ENCODE measurements around the gene APRT. TPM values are rescaled to one million over a fixed set of nuclear protein-coding genes. Genes with fewer than 3 reads are reported as not detected.

APRT gene
- total and polyA plus RNA-seq, 9 of the 15 experiments (the other 6 are each of a cell fraction or from before 2014, with no cell fraction given) = 41.7 to 409 (median 146) TPM

DNA sequence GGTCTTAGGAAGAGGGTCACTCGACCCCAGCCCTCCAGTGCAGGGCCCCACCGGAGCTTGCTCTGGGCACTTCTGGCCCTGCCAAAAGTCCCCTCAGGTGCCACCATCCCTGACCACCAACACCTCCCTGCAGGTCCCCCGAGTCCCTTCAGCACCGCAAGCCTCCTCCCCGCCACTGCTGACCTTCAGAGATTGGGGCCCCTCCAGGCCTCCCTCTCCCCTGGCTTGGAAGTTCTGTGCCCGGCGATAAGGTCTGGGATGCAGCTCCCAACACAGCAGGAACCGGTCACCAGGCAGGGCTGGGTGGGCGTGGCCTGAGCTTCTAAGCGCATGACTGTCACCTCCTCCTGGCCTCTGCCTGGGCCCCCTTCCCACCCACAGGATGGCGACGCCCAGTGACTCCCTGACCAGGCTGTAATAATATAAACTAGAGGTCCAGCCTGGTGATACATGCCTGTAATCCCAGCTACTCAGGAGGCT lies 37.9 kb downstream of the APRT start (continued):
- TF ChIP-seq, protein P1, sequence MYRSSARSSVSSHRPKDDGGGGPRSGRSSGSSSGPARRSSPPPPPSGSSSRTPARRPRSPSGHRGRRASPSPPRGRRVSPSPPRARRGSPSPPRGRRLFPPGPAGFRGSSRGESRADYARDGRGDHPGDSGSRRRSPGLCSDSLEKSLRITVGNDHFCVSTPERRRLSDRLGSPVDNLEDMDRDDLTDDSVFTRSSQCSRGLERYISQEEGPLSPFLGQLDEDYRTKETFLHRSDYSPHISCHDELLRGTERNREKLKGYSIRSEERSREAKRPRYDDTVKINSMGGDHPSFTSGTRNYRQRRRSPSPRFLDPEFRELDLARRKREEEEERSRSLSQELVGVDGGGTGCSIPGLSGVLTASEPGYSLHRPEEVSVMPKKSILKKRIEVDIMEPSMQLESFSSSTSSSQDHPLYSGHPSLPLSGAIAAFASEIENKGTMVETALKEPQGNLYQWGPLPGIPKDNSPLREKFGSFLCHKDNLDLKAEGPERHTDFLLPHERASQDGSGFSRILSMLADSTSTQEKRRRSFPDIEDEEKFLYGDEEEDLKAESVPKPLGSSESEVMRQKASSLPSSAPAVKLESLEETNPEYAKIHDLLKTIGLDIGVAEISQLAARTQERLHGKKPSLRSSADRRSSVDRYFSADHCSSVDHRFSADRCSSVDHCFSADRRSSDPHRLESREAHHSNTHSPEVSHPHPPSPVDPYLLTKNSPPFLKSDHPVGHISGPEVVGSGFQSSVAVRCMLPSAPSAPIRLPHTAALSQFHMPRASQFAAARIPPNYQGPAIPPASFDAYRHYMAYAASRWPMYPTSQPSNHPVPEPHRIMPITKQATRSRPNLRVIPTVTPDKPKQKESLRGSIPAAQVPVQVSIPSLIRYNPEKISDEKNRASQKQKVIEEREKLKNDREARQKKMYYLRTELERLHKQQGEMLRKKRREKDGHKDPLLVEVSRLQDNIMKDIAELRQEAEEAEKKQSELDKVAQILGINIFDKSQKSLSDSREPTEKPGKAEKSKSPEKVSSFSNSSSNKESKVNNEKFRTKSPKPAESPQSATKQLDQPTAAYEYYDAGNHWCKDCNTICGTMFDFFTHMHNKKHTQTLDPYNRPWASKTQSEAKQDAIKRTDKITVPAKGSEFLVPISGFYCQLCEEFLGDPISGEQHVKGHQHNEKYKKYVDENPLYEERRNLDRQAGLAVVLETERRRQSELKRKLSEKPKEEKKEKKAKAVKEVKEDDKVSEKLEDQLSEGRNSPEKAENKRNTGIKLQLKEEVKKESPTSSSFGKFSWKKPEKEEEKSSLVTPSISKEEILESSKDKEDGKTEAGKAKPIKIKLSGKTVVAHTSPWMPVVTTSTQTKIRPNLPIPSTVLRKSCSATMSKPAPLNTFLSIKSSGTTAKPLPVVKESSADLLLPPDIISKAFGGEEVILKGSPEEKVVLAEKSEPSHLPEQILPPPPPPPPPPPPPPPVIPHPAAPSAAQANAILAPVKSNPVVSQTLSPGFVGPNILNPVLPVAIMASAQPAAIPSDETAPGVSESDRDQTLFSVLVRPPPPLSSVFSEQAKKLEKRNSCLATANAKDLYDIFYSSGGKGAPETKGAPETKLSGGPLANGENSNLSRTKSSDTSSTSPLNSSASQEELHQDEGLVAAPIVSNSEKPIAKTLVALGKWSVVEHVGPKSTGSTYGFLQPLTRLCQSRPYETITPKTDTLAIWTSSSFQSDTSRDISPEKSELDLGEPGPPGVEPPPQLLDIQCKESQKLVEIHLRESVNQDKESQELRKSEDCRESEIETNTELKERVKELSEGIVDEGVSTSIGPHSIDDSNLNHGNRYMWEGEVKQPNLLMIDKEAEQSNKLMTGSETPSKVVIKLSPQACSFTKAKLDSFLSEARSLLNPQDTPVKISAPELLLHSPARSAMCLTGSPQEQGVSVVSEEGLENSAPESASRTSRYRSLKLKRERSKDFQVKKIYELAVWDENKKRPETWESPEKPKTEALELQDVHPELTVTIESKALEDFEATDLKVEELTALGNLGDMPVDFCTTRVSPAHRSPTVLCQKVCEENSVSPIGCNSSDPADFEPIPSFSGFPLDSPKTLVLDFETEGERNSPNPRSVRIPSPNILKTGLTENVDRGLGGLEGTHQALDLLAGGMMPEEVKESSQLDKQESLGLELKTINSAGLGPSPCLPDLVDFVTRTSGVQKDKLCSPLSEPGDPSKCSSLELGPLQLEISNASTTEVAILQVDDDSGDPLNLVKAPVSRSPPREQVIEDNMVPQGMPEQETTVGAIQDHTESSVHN (IDR thresholded peaks at IDR 0.05; ENCODE audit: borderline replicate concordance in 1 of 2, low read depth in 1 of 2) = peak in 1 of 2 experiments; percentile 64; a peak in 1 of 4 replicates
- TF ChIP-seq CTBP1 (IDR thresholded peaks at IDR 0.05; ENCODE audit: borderline replicate concordance) = peak; percentile 98
- TF ChIP-seq RB1 (IDR thresholded peaks at IDR 0.05; ENCODE audit: low read depth) = no peak; the same call in 1 of the 2 replicates
- TF ChIP-seq JUND (IDR thresholded peaks at IDR 0.05; ENCODE audit: borderline replicate concordance, low read depth, low read length) = peak; percentile 73; the same call in 1 of the 2 replicates
- peak; percentile 60; the same call in 2 of the 3 replicates for TF ChIP-seq JUND (tag; IDR thresholded peaks at IDR 0.05; ENCODE audit: borderline replicate concordance, low read depth, low read length)
- TF ChIP-seq HLTF (IDR thresholded peaks at IDR 0.05) = peak; percentile 84
- TF ChIP-seq, protein P2, sequence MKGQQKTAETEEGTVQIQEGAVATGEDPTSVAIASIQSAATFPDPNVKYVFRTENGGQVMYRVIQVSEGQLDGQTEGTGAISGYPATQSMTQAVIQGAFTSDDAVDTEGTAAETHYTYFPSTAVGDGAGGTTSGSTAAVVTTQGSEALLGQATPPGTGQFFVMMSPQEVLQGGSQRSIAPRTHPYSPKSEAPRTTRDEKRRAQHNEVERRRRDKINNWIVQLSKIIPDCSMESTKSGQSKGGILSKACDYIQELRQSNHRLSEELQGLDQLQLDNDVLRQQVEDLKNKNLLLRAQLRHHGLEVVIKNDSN (CRISPR knock-in tag; IDR thresholded peaks at IDR 0.05) = peak; percentile 38; the same call in 1 of the 2 replicates
- peak; percentile 45 to 78; a peak in 3 of 4 replicates for TF ChIP-seq TBL1XR1 (IDR thresholded peaks at IDR 0.05; ENCODE audit: low read length in 2 of 2)
- peak; percentile 59; the same call in 1 of the 2 replicates for TF ChIP-seq E2F3 (CRISPR knock-in tag; IDR thresholded peaks at IDR 0.05)
- TF ChIP-seq ZFP36 (IDR thresholded peaks at IDR 0.05; ENCODE audit: low read depth, low read length, partially characterized antibody) = no peak
- TF ChIP-seq, protein P3, sequence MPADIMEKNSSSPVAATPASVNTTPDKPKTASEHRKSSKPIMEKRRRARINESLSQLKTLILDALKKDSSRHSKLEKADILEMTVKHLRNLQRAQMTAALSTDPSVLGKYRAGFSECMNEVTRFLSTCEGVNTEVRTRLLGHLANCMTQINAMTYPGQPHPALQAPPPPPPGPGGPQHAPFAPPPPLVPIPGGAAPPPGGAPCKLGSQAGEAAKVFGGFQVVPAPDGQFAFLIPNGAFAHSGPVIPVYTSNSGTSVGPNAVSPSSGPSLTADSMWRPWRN (IDR thresholded peaks at IDR 0.05; ENCODE audit: low read depth) = peak; percentile 78
- TF ChIP-seq TEAD1 (CRISPR knock-in tag; IDR thresholded peaks at IDR 0.05) = peak in 1 of 2 experiments; percentile 87; a peak in 2 of 4 replicates
- TF ChIP-seq RNF2 (IDR thresholded peaks at IDR 0.05) = peak; percentile 95
- TF ChIP-seq ASH1L (IDR thresholded peaks at IDR 0.05; ENCODE audit: borderline replicate concordance, low read depth, partially characterized antibody) = no peak
- TF ChIP-seq ZZZ3 (IDR thresholded peaks at IDR 0.05) = no peak
- TF ChIP-seq PRPF4 (IDR thresholded peaks at IDR 0.05; ENCODE audit: insufficient read depth, low read depth, low read length, poor library complexity, severe bottlenecking) = no peak
- peak; percentile 36; the same call in 1 of the 2 replicates for TF ChIP-seq ELF1 (tag; IDR thresholded peaks at IDR 0.05)
- TF ChIP-seq ZKSCAN8 (CRISPR knock-in tag; IDR thresholded peaks at IDR 0.05) = no peak
- no peak for TF ChIP-seq ILF3 (IDR thresholded peaks at IDR 0.05; ENCODE audit: borderline replicate concordance)
- TF ChIP-seq MCM7 (IDR thresholded peaks at IDR 0.05) = no peak
